Stimulated activated CD8-positive, alpha-beta memory T cell treated with anti-CD3 and anti-CD28 coated beads, Interleukin-2, amount 100 ng/mL, for 1 hour (primary cell): ENCODE measurements around the gene TAF1B.

ENCODE experiments used
- DNase-seq, 2 donors: peaks; one replicate each; pipeline ENCODE4 v3.0.0-alpha.2; 2020; ENCODE audit warnings: low read depth in 2 of 2

The TAF1B gene

GRCh38 chr2:9843229-9844035 is at the start of gene TAF1B:
Gene TAF1B (plus strand): TSS chr2:9843474. CDS start chr2:9843542, 68 bp downstream.
- peak; percentile 67 to 73 for DNase-seq

DNA sequence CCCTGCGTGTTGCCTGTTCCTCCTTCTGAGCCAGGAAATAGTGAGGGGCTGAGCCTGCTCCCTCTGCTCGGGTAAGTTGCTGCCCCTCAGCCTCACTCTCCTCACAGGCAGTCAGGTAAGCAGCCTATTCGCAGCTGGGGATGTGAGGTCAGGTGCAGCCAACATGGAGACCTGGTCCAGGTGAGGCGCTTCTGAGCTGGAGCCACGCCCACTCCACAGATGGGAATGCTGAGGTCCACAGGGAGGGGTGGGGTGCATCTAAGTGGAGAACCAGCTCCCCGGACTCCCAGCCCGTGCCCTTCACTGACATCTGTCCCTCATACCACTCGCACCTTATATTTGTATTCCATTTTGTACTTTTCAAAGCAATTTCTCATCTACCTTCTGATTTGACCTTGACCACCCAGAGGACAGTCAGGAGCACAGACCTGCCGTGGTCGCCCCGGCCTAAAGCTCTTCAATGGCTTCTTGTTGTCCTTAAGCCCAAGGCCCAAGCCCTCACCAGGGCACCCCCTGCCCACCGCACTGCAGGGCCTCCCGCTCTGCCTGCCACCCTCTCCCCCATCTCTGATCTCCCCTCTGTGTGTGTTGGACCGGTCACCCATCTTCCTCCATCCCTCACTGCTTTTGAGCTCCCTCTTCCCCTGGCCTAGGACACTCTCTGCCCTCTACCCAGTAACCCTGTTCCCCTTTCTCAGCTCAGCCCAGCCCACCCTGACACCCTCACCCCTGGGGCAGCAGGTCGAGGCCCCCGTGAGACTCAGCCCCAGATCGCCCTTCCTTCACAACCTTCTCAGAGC is 49.2 kb upstream of the TAF1B start:
- DNase-seq = no peak

GRCh38 chr2:9795071-9795470 is 48.2 kb upstream of the TAF1B start:
- no peak for DNase-seq

DNA sequence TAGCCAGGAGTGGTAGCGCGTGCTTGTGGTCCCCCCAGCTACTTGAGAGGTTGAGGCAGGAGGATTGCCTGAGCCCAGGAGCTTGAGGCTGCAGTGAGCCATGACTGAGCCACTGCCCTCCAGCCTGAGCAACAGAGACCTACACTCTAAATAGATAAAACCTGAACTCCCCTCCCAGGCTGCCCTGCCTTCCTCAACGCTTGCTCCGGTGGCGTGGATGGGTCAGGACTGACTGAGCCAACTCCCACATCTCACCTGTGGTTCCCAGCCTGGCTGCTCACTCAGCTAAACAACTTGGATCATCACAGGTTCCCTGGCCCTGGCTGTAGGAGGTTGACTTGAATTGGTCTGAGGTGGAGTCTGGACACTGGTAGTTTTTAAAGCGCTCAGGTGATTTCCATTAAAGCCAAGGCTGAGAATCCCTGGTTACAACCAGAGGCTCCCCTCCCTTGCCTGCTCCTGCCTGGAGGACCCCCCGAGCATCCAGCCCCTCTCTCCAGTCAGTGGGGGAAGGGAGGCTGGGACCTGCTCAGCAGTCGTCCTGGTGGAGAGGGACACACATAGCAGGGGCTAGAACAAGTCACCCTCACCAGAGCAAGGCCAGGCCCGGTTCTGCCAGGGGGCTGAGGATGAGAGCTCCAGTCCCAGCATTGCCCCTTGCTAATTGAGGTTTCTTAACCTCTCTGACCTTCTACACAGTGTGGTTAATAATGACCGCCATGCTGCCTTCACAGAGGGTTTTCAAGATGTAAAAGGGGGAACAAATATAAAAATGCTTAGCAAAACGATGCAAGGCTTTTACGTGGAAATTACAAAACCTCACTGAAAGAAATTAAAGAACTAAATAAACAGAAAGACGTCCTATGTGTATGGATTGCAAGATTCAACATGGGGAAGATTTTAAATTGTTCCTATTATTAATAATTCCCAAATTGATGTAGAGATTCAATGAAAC is 46.9 kb upstream of the TAF1B start:
- no peak for DNase-seq

DNA sequence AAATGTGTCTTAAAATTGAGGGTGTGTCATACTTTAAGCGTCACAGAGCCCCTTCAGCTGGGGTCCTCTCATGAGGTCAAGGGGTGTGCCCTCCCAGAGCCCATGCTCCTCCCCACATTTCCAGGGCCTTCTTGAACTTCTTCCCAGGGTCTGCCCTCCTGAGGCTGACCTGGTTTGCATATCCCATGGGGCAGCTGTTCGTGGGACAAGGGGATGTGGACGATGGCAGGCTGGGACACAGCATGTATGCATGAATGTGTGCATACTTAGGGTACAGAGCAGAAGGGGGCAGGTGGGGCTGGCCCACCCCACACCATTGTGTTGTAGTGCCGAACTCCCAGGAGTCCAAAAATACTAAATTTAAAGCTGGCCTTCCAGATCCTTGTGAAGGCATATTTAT is 46.2 kb upstream of the TAF1B start:
- DNase-seq = no peak

GRCh38 chr2:9797681-9798556 is 45.4 kb upstream of the TAF1B start:
- no peak for DNase-seq

- DNase-seq = no peak
These were observed 44.2 kb upstream of the TAF1B start for GRCh38 chr2:9799011-9799596.

DNA sequence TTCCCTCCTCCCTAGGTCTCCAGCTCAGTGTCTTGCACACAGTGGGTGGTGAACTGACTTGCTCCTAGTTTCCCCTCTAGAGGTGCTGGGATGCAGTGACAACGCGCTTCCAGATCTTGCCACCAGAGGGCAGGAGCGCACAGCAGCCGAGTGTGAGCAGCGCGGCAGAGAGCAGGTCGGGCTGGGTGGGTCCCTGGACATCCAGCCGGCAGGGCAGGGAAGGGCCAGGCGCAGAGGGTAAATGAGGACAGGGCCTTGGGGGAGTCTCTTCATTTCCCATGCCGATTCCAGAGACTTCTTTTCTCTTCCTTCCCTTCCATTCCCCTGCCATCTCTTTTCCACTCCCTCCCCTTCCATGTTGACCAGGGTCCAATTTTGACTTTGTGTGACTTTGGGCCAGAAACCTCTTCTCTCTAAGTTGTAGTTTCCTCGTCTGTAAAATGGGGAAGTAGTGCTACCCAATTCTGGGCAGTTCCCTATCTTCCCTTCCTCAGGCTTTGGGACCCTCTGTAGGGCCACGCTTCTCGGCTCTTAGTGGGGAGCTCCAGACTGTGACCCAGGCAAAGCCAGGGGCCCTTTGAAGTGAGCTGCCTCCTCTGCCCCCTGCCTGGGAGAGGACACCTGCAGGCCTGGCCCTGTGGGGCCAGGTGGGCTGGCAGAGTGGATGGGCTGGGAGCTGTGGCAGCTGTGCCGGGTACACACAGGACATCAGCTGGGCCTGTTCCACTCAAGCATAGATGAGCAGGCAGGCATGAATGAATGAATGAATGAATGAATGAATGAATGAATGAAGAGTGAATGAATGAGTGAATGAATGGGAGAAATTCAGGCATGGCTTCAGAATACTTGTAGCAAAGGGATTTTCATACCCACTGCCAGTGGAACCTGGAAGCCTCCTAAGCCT is 43.3 kb upstream of the TAF1B start:
- peak; percentile 61 to 67 for DNase-seq

GRCh38 chr2:9800639-9800974 is 42.7 kb upstream of the TAF1B start:
- no peak for DNase-seq

DNA sequence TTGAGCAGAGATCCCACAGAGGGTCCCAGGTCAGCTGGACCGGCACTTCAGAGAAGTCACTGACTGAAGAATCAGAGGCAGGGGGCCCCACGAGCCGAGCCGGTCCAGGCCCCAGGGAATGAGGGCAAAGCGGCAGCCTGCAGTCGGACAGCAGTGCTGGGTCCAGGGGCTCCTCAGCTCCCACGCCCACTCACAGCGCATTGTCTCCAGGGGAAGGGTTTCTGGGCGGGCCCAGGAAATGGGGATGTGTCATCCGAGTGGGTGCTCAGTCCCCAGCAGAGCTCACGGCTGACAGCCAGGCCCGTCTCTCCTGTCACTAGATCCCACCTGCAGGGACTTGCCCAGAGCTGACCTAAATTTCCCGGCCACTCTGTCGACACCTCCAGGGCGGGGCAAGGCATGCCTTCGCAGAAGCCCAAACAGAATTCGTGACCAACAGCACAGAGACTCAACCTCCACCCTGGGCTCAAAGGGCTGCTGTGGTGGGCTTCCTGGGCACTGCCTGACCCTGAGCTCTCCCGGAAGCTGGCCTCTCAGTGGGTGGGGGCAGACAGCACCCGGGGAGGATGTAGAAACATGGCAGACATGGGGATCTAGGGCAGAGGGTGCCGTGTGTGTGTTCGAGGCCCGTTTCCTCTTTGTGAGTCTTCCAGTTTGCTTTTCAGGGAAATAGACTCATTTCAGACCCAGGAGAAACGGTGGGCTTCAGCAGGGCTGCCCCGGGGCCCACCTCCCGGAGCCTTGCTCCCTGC is 42.1 kb upstream of the TAF1B start:
- DNase-seq = peak; percentile 11 to 21

GRCh38 chr2:9802576-9802993 is 40.7 kb upstream of the TAF1B start:
- DNase-seq = no peak

DNA sequence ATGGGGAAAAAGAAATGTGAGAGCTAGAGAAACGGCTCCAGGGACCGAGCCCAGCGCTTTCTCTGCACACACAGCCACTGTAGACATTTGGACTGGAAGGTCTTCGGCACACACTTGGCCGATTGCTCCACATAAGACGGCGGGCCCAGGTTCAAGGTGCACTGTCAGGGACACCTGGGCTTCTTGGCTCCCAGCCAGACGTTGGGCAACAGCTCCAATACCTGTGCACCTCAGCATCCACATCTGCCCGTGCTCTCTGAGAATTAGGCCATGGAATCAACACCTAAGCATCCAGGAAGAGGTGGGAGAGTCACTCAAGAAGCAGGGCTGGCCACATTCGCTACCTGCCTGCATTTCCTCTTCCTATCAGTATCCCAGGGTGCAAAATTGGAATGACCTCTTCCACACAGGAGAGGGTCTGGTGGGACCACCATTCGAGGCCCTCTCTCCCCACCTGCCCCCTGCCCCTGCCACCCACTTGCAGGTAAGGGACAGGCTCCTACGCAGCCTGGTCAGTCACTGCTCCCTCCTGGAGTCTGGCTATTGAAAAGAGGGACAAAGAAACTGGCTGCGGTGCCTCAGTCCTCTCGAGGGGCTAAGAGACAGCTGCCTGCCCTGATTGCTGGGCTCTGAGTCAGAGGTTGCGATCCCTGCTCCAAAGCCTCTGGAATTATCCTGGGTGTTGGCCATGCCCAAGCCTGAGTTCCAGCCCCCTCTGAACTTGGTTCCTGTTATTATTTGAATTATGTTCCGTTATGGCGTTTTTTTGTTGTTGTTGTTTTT is 40.1 kb upstream of the TAF1B start:
- no peak for DNase-seq

- no peak for DNase-seq
These were observed 37.6 kb upstream of the TAF1B start for GRCh38 chr2:9805435-9806297.

DNA sequence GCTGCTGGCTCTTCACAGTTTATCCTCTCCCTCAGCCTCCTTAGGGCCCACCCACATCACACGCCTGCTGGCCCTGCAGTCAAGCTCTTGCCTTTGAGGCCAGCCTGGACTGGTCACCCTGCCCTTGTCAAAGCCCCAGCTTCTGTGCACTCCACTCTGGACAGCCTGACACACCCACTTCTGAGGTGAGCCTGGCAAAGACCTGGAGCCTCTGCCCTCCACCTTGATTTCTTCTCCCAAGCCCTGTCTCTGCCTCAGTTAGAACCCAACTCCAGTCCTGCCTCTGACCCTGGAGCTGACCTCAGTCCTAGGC is 37.0 kb upstream of the TAF1B start:
- DNase-seq = no peak

- DNase-seq = no peak
These were observed 36.6 kb upstream of the TAF1B start for GRCh38 chr2:9806656-9807055.

GRCh38 chr2:9807056-9807455 is 36.2 kb upstream of the TAF1B start:
- no peak for DNase-seq
